NCI-H146 (cell line): Measurements from ENCODE around the gene SLC50A1.
"Not testable (repeated sequence)": the region's sequence is repeated elsewhere in the genome, so short reads cannot be mapped to it uniquely, and the experiment has no call there.

Experiments used
- DNase-seq: peaks from one replicate; lab custom pipeline; 2025; lab: John Stamatoyannopoulos, UW

Gene SLC50A1

GRCh38 chr1:155117610-155118009, 18.0 kb upstream of the SLC50A1 start:
- DNase-seq = peak; percentile 78

- DNase-seq = not testable (repeated sequence)
Observed at GRCh38 chr1:155118090-155118489, 17.6 kb upstream of the SLC50A1 start.

- no peak for DNase-seq
Observed at GRCh38 chr1:155120253-155120652, 15.4 kb upstream of the SLC50A1 start.

GRCh38 chr1:155121249-155121648, 14.4 kb upstream of the SLC50A1 start:
- no peak for DNase-seq

- no peak for DNase-seq
Observed at GRCh38 chr1:155122308-155122707, 13.3 kb upstream of the SLC50A1 start.

- DNase-seq = no peak
Observed at GRCh38 chr1:155123801-155124200, 11.9 kb upstream of the SLC50A1 start.

GRCh38 chr1:155124503-155125463, 10.9 kb upstream of the SLC50A1 start:
- DNase-seq = no peak

GRCh38 chr1:155125511-155125945, 10.1 kb upstream of the SLC50A1 start:
- DNase-seq = no peak

GRCh38 chr1:155125946-155126555, 9.6 kb upstream of the SLC50A1 start:
- DNase-seq = peak; percentile 68

- peak; percentile 40 for DNase-seq
Observed at GRCh38 chr1:155126556-155127104, 9.0 kb upstream of the SLC50A1 start.

- peak; percentile 39 for DNase-seq
Observed at GRCh38 chr1:155127105-155127966, 8.3 kb upstream of the SLC50A1 start, which contains the start of gene EFNA1. Gene EFNA1 (plus strand): TSS chr1:155127876. CDS start chr1:155127978, 102 bp downstream.

- DNase-seq = no peak
Observed at GRCh38 chr1:155127967-155128754, 7.5 kb upstream of the SLC50A1 start.

GRCh38 chr1:155128755-155129473, 6.7 kb upstream of the SLC50A1 start:
- DNase-seq = no peak

- no peak for DNase-seq
Observed at GRCh38 chr1:155130272-155131006, 5.2 kb upstream of the SLC50A1 start.

- DNase-seq = no peak
Observed at GRCh38 chr1:155131285-155131684, 4.4 kb upstream of the SLC50A1 start.

- no peak for DNase-seq
Observed at GRCh38 chr1:155131856-155132255, 3.8 kb upstream of the SLC50A1 start.

- no peak for DNase-seq
Observed at GRCh38 chr1:155133799-155134281, 1.8 kb upstream of the SLC50A1 start.

GRCh38 chr1:155134322-155134721, 1.3 kb upstream of the SLC50A1 start:
- no peak for DNase-seq

- DNase-seq = peak; percentile 77
Observed at GRCh38 chr1:155134880-155135414, 705 bp upstream of the SLC50A1 start.
